CD4-positive, CD25-positive, alpha-beta regulatory T cell (primary cell): ENCODE results near the gene IGSF9B. TPM values are rescaled to one million over a fixed set of nuclear protein-coding genes. Genes with fewer than 3 reads are reported as not detected.

ENCODE experiments used
- ATAC-seq, 2 donors: fragments of 150-1000 bp; cut with Tn5 transposase; one replicate each; pipeline ENCODE4 v1.10.0; 2021; ENCODE audit warnings: low read depth in 2 of 2, moderate number of reproducible peaks in 2 of 2, moderate library complexity in 1 of 2
- DNase-seq, 3 donors: peaks; one replicate each; pipeline versions ENCODE4 v3.0.0 to v3.0.0-alpha.2; 2012 to 2022; ENCODE audit warnings: mixed read lengths in 1 of 3
- H3K27ac ChIP-seq: one replicate; pipeline ENCODE4 v1.7.0; 2013; ENCODE audit warnings: mild to moderate bottlenecking, low read length; ENCODE audit not compliant: insufficient read depth, poor library complexity, severe bottlenecking
- H3K27me3 ChIP-seq: one replicate; pipeline ENCODE4 v1.7.0; 2013; ENCODE audit warnings: low read length; ENCODE audit not compliant: control insufficient read depth, insufficient read depth
- H3K36me3 ChIP-seq: one replicate; pipeline ENCODE4 v1.7.0; 2013; ENCODE audit warnings: mild to moderate bottlenecking, low read length, moderate library complexity; ENCODE audit not compliant: control insufficient read depth, insufficient read depth
- H3K4me1 ChIP-seq: 2 replicates; pipeline ENCODE4 v1.7.0; 2013; ENCODE audit warnings: mild to moderate bottlenecking, low read length; ENCODE audit not compliant: insufficient read depth, control insufficient read depth, poor library complexity, severe bottlenecking
- H3K4me3 ChIP-seq: one replicate; pipeline ENCODE4 v1.7.0; 2013; ENCODE audit warnings: low read depth, mild to moderate bottlenecking, low read length, moderate library complexity
- H3K9me3 ChIP-seq, 2 experiments: 1 replicate in 1 of 2; 2 replicates in 1 of 2; pipeline ENCODE4 v1.7.0; 2013; ENCODE audit warnings: low read length in 2 of 2, mild to moderate bottlenecking in 1 of 2, moderate library complexity in 1 of 2; ENCODE audit not compliant: control insufficient read depth in 2 of 2
- H3K27ac Mint-ChIP-seq, 3 donors: one replicate each; pipeline ENCODE4 v1.8.0; 2020 to 2022; ENCODE audit warnings: mild to moderate bottlenecking in 3 of 3, mixed read lengths in 3 of 3, moderate library complexity in 2 of 3
- H3K27me3 Mint-ChIP-seq: one replicate; pipeline ENCODE4 v1.8.0; 2022; ENCODE audit warnings: mild to moderate bottlenecking, mixed read lengths
- H3K36me3 Mint-ChIP-seq: one replicate; pipeline ENCODE4 v1.8.0; 2020; ENCODE audit warnings: mixed read lengths
- H3K4me1 Mint-ChIP-seq, 4 donors: one replicate each; pipeline ENCODE4 v1.8.0; 2020 to 2022; ENCODE audit warnings: mixed read lengths in 4 of 4, mild to moderate bottlenecking in 1 of 4
- H3K4me3 Mint-ChIP-seq, 4 donors: one replicate each; pipeline ENCODE4 v1.8.0; 2020 to 2022; ENCODE audit warnings: mild to moderate bottlenecking in 4 of 4, mixed read lengths in 4 of 4, moderate library complexity in 3 of 4
- H3K9me3 Mint-ChIP-seq, 7 donors: one replicate each; pipeline ENCODE4 v1.8.0; 2020 to 2022; ENCODE audit warnings: mixed read lengths in 7 of 7, mild to moderate bottlenecking in 3 of 7, moderate library complexity in 2 of 7
- polyA plus RNA-seq, 4 donors: library from polyadenylated mRNA; unstranded; fragments of 300-500 nt; fragmentation: Illumina TruSeq; gene quantifications; one replicate each; pipeline ENCODE4 v1.2.3, GENCODE V29; 2021
- total RNA-seq: library from RNA; stranded (reverse); gene quantifications from one replicate; pipeline ENCODE4 v1.2.3, GENCODE V29; 2022

Gene IGSF9B
- total and polyA plus RNA-seq, 5 donors from 2014 or later, result 0.65 to 40.0 (median 1.3) TPM

DNA sequence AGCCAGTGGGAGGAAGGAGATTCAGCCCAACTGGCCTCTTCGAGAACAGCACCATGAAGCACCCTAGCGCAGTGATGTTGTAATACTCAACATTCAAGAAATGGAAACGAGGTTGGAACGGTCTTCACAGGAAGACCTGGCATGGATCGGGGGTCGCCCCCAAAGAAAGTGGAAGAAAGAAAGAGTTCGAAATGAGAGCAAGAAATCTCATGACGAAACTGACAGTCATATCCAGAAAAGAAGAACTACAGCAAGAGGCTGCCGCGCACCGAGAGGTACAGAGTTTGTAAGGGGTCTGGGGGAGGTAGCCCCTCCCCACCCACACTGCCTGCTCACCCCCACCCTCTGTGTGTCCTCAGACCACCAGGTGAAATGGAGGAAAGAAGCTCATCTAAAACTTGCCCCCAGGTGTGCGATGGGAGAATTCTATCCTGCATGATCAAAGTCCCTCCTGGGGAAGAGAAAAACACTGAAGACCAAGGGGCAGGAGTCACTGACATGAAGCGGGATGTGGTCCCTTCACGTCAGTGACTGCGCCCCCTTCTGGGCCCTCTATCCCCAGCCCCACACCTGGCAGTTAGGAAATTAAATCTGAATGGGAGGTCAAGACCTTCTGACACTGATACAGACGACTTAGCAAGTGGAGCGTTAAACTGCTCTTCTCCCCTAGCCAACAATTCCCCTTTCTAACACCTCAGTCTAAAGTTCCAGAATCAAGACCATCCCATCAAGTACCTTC lies 58.6 kb downstream of the IGSF9B start:
- H3K27me3 Mint-ChIP-seq, result no peaks in the 10 kb centered on the region
- Histone ChIP-seq H3K36me3 (no peaks in the 10 kb centered on the region), H3K9me3 (no peaks in the 10 kb centered on the region), H3K4me1 (no peaks in the 10 kb centered on the region), H3K27ac (no peak overlapping the region), H3K4me3 (no peak overlapping the region), H3K27me3 (no peaks in the 10 kb centered on the region)
- peaks cover 6% of the 10 kb centered on the region for H3K36me3 Mint-ChIP-seq
- H3K4me1 Mint-ChIP-seq, result peaks cover 0 to 1% (median 0%) of the 10 kb centered on the region in 4 donors
- peaks cover 0 to 1% (median 0%) of the 10 kb centered on the region in 7 donors for H3K9me3 Mint-ChIP-seq
- no peak overlapping the region for H3K4me3 Mint-ChIP-seq
- H3K27ac Mint-ChIP-seq, result peak overlapping the region in 1 of 3 donors; percentile 55
- DNase-seq, result no peak
- ATAC-seq, result no peak

DNA sequence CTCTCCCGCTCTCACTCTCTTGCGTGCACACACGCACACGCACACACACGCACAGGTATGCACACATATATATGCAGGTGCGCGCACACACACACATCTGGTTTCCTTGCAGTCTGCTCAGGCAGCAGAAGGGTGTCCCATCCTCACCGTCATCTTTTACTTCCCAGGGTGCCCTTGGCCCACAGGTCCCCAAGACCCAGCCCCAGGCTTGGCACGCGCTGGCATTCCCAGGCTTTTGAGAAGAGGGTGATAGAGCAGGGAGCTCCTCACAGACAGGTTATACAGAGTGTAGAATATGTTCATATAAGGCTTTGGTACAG lies 59.5 kb downstream of the IGSF9B start:
- Mint-ChIP-seq H3K27ac (no peak overlapping the region), H3K9me3 (peaks cover 0 to 1% (median 0%) of the 10 kb centered on the region in 7 donors), H3K4me1 (peaks cover 0 to 1% (median 0%) of the 10 kb centered on the region in 4 donors), H3K27me3 (no peaks in the 10 kb centered on the region), H3K36me3 (peaks cover 6% of the 10 kb centered on the region), H3K4me3 (no peak overlapping the region)
- ATAC-seq (no peak), DNase-seq (no peak)
- Histone ChIP-seq H3K27ac (no peak overlapping the region), H3K9me3 (no peaks in the 10 kb centered on the region), H3K4me1 (no peaks in the 10 kb centered on the region), H3K27me3 (no peaks in the 10 kb centered on the region), H3K4me3 (no peak overlapping the region), H3K36me3 (no peaks in the 10 kb centered on the region)

DNA sequence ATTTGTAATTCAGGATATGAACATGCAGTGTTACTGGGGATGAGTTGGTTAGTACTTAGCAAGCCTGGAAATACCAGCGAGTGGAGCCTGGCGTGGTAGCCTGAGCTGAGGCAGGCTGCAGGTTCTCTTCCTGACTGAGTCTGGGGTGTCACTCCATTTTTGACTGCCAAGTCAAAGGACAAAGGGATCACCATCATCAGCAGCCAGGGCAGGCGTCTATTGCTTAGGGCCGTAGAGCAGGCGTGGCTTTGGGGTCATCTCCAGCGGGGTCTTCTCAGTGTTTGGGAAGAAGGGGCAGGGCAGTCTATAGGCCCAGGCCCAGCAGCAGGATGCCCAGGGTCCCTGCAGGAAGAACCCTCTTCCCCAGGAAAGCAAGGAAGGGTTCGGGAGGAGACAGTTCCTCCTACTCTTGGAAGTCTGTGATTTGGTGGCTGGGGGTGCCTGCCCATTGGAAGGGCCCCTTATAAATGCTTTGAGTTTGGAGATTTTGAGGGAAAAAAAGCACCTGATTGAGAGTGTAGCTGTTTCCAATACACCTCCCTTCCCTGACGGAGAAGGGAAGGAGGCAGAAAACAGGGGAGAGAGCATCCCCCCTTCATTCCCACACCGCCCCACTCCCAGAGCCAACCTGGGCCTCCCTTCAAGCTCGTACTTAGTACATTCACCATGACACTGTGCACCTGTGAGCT lies 60.0 kb downstream of the IGSF9B start:
- no peak overlapping the region for H3K4me3 Mint-ChIP-seq
- no peaks in the 10 kb centered on the region for H3K36me3 ChIP-seq
- peaks cover 6% of the 10 kb centered on the region for H3K36me3 Mint-ChIP-seq
- peaks cover 0 to 1% (median 0%) of the 10 kb centered on the region in 7 donors for H3K9me3 Mint-ChIP-seq
- H3K27me3 ChIP-seq, result no peaks in the 10 kb centered on the region
- no peak overlapping the region for H3K27ac ChIP-seq
- no peak for ATAC-seq
- DNase-seq, result no peak
- no peak overlapping the region for H3K4me3 ChIP-seq
- no peak overlapping the region for H3K27ac Mint-ChIP-seq
- H3K9me3 ChIP-seq, result no peaks in the 10 kb centered on the region
- no peaks in the 10 kb centered on the region for H3K27me3 Mint-ChIP-seq
- H3K4me1 Mint-ChIP-seq, result peaks cover 0 to 1% (median 0%) of the 10 kb centered on the region in 4 donors
- H3K4me1 ChIP-seq, result no peaks in the 10 kb centered on the region

DNA sequence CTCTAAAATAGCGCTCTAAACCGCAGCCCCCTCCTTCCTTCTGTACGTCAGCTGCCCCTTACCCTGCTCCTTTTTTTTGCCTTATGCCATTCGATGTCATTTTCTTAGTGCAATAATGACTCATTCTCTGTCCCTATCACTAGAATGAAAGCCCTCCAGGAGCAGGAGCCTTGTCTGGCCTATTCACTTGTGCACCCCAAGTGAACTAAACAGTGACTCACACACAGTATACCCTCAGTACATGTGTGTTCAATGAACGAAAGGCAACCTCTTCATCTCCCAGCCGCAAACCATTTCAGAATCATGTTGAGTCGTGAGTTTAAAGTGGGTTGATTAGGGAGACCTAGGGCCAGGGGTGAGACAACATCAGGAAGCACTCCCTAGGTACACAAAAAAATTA lies 60.7 kb downstream of the IGSF9B start:
- peaks cover 0 to 1% (median 0%) of the 10 kb centered on the region in 7 donors for H3K9me3 Mint-ChIP-seq
- H3K27ac Mint-ChIP-seq, result peak overlapping the region in 1 of 3 donors; percentile 43
- peak overlapping the region in 1 of 4 donors; percentile 15 for H3K4me3 Mint-ChIP-seq
- Histone ChIP-seq H3K36me3 (no peaks in the 10 kb centered on the region), H3K4me3 (no peak overlapping the region), H3K4me1 (no peaks in the 10 kb centered on the region), H3K27ac (no peak overlapping the region), H3K27me3 (no peaks in the 10 kb centered on the region), H3K9me3 (no peaks in the 10 kb centered on the region)
- DNase-seq (no peak), ATAC-seq (no peak)
- H3K36me3 Mint-ChIP-seq, result peaks cover 6% of the 10 kb centered on the region
- H3K27me3 Mint-ChIP-seq, result no peaks in the 10 kb centered on the region
- peaks cover 0 to 1% (median 0%) of the 10 kb centered on the region in 4 donors for H3K4me1 Mint-ChIP-seq

DNA sequence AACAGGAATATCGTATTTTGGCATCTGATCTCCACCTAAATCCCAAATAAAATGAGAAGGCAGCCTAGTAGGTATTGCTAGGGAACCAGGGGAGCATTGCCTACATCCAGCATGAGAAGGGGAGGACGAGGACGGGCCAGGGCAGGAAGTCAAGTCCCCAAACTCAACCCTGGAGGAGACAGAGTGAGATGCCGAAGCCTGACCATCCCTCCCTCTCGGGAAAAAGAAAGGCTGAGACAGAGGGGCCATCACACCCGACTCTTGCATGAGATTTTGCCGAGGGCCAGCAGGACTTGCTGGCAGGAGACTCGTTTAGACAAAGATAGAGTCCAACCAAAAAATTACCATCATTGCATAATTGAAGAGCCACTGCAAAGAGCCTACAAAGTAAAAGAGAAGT lies 61.2 kb downstream of the IGSF9B start:
- no peak overlapping the region for H3K27ac ChIP-seq
- Mint-ChIP-seq H3K4me1 (peaks cover 0 to 1% (median 0%) of the 10 kb centered on the region in 4 donors), H3K9me3 (peaks cover 0 to 1% (median 0%) of the 10 kb centered on the region in 7 donors), H3K27me3 (no peaks in the 10 kb centered on the region), H3K27ac (no peak overlapping the region), H3K4me3 (no peak overlapping the region), H3K36me3 (peaks cover 6% of the 10 kb centered on the region)
- ATAC-seq, result no peak
- H3K9me3 ChIP-seq, result no peaks in the 10 kb centered on the region
- DNase-seq, result no peak
- H3K36me3 ChIP-seq, result no peaks in the 10 kb centered on the region
- no peaks in the 10 kb centered on the region for H3K4me1 ChIP-seq
- H3K27me3 ChIP-seq, result no peaks in the 10 kb centered on the region
- no peak overlapping the region for H3K4me3 ChIP-seq

DNA sequence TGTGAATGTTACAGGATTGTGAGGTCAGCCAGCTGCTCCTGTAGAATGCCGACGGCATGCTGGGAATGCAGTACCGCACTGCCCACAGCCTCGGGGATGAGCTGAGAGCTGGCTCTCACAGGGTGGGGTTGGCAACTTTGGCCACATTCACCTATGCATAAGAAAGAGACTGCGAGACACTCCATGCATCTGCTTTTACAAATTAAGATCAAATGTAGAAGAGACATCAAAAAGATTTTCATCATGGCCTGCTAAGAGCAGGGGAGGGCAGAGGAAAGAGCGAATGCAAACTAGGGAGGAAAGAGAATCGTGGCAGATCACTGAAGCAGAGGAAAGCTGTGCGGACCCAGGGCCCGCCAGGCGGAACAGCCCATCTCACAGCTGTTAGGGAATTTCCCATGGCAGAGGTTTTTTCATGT lies 61.7 kb downstream of the IGSF9B start:
- Mint-ChIP-seq H3K36me3 (peaks cover 6% of the 10 kb centered on the region), H3K4me1 (peaks cover 0 to 1% (median 0%) of the 10 kb centered on the region in 4 donors)
- no peaks in the 10 kb centered on the region for H3K4me1 ChIP-seq

DNA sequence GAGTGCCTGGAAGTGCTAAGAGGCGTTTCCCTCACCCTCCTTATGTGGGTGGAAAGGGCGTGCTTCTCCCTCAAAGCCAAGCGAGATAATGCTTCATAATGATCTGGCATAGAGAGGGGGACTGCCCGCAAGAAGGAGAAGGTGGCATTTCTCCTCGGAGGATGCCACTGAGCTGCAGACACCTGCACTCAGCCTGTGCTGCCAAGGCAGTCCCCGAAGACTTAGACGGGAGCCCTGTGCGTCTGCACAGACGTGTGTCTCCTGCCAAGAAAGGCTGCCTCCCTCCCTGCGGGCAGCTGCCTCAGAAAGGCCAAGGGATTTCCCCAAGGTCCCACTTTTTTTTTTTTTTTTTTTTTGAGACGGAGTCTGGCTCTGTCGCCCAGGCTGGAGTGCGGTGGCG lies 63.4 kb downstream of the IGSF9B start:
- H3K36me3 Mint-ChIP-seq, result peaks cover 6% of the 10 kb centered on the region
- DNase-seq (no peak), ATAC-seq (no peak)
- no peaks in the 10 kb centered on the region for H3K27me3 Mint-ChIP-seq
- H3K27ac ChIP-seq, result no peak overlapping the region
- no peaks in the 10 kb centered on the region for H3K9me3 ChIP-seq
- H3K4me1 Mint-ChIP-seq, result peaks cover 0 to 1% (median 0%) of the 10 kb centered on the region in 4 donors
- H3K4me3 Mint-ChIP-seq, result no peak overlapping the region
- H3K27me3 ChIP-seq, result no peaks in the 10 kb centered on the region
- no peaks in the 10 kb centered on the region for H3K36me3 ChIP-seq
- no peak overlapping the region for H3K4me3 ChIP-seq
- H3K27ac Mint-ChIP-seq, result no peak overlapping the region
- peaks cover 0 to 1% (median 0%) of the 10 kb centered on the region in 7 donors for H3K9me3 Mint-ChIP-seq
- H3K4me1 ChIP-seq, result no peaks in the 10 kb centered on the region

More for the DNA sequence above, 61.7 kb downstream of the IGSF9B start:
- no peak for DNase-seq
- Mint-ChIP-seq H3K4me3 (no peak overlapping the region), H3K27ac (peak overlapping the region in 1 of 3 donors; percentile 17), H3K27me3 (no peaks in the 10 kb centered on the region), H3K9me3 (peaks cover 0 to 1% (median 0%) of the 10 kb centered on the region in 7 donors)
- Histone ChIP-seq H3K27ac (no peak overlapping the region), H3K4me3 (no peak overlapping the region), H3K36me3 (no peaks in the 10 kb centered on the region), H3K27me3 (no peaks in the 10 kb centered on the region), H3K9me3 (no peaks in the 10 kb centered on the region)
- no peak for ATAC-seq
